ENCODE results near the gene TRIM3.

The TRIM3 gene

GRCh38 chr11:6427516-6427915 lies 46.2 kb downstream of the TRIM3 start:
- CTCF ChIA-PET, result interaction anchor here (0.9 to 12.9 kb wide), 4 partner anchors 9 to 49 kb away, joined by 3 to 154 read pairs (median 5); partner anchors contain the start of genes APBB1 and HPX
- no peak for DNase-seq (ENCODE audit: low read depth, low spot score)
- POLR2A ChIA-PET, result no interaction called here
- no peak overlapping the region for H3K4me3 ChIP-seq (ENCODE audit: low read depth, low read length)
- TF ChIP-seq CTCF (IDR thresholded peaks at IDR 0.05; ENCODE audit: insufficient read depth, low read length, missing control alignments), result no peak

GRCh38 chr11:6420677-6421076 lies 53.1 kb downstream of the TRIM3 start:
- TF ChIP-seq CTCF (IDR thresholded peaks at IDR 0.05; ENCODE audit: insufficient read depth, low read length, missing control alignments), result no peak
- ChIA-PET POLR2A (no interaction called here), CTCF (interaction anchor here (1.2 to 12.9 kb wide), 3 partner anchors 20 to 285 kb away, joined by 3 to 154 read pairs (median 8); partner anchors contain the start of gene HPX)
- no peak overlapping the region for H3K4me3 ChIP-seq (ENCODE audit: low read depth, low read length)
- no peak for DNase-seq (ENCODE audit: low read depth, low spot score)

- CTCF ChIA-PET, result interaction anchor here (0.6 to 12.9 kb wide), 10 partner anchors 8 to 287 kb away, joined by 3 to 154 read pairs (median 4); partner anchors contain the start of genes HPX and MRPL17
- DNase-seq (ENCODE audit: low read depth, low spot score), result no peak
- H3K4me3 ChIP-seq (ENCODE audit: low read depth, low read length), result peak within 1 kb of the TSS; percentile 80
- POLR2A ChIA-PET, result interaction anchor here (0.8 to 1.6 kb wide), 6 partner anchors 25 to 100 kb away, joined by 3 to 6 read pairs (median 4); partner anchors contain the start of genes ARFIP2, SMPD1 and TIMM10B
- TF ChIP-seq CTCF (IDR thresholded peaks at IDR 0.05; ENCODE audit: insufficient read depth, low read length, missing control alignments), result peak; percentile 16
These were observed 54.6 kb downstream of the TRIM3 start, which contains the start of gene APBB1 for GRCh38 chr11:6419009-6419631. Gene APBB1 (minus strand): TSS chr11:6419094. CDS start chr11:6411347, 7,747 bp downstream.

GRCh38 chr11:6418557-6419008 lies 55.2 kb downstream of the TRIM3 start:
- no peak for TF ChIP-seq CTCF (IDR thresholded peaks at IDR 0.05; ENCODE audit: insufficient read depth, low read length, missing control alignments)
- no peak for DNase-seq (ENCODE audit: low read depth, low spot score)
- CTCF ChIA-PET, result interaction anchor here (1.6 to 12.9 kb wide), 5 partner anchors 9 to 265 kb away, joined by 5 to 154 read pairs (median 7); partner anchors contain the start of genes HPX and MRPL17

GRCh38 chr11:6417907-6418556 lies 55.7 kb downstream of the TRIM3 start:
- peak overlapping the region; percentile 80 for H3K4me3 ChIP-seq (ENCODE audit: low read depth, low read length)
- no peak for DNase-seq (ENCODE audit: low read depth, low spot score)
- ChIA-PET POLR2A (interaction anchor here (1.0 to 1.6 kb wide), 2 partner anchors 28 to 63 kb away, joined by 4 to 6 read pairs; partner anchors contain the start of genes ARFIP2, SMPD1 and TIMM10B), CTCF (interaction anchor here (0.9 to 12.9 kb wide), 8 partner anchors 10 to 265 kb away, joined by 4 to 154 read pairs (median 6); partner anchors contain the start of genes HPX and MRPL17)
- no peak for TF ChIP-seq CTCF (IDR thresholded peaks at IDR 0.05; ENCODE audit: insufficient read depth, low read length, missing control alignments)

More at GRCh38 chr11:6418557-6419008, 55.2 kb downstream of the TRIM3 start:
- POLR2A ChIA-PET, result interaction anchor here (1.0 to 1.6 kb wide), 4 partner anchors 25 to 99 kb away, joined by 4 to 6 read pairs (median 4); partner anchors contain the start of genes ARFIP2, SMPD1 and TIMM10B
- H3K4me3 ChIP-seq (ENCODE audit: low read depth, low read length), result peak overlapping the region; percentile 80

All from AG04449 (cell line).